Upper lobe of right lung (tissue), 1 donor: Measurements from ENCODE around the gene HMSD. TPM values are rescaled to one million over a fixed set of nuclear protein-coding genes. Genes with fewer than 3 reads are reported as not detected.

Experiments used
- ATAC-seq: fragments of 200-7000 bp; cut with Tn5 transposase; one replicate; pipeline ENCODE4 v1.9.1; 2020; ENCODE audit warnings: mild to moderate bottlenecking, moderate library complexity
- DNase-seq: peaks from one replicate; pipeline ENCODE4 v3.0.0-alpha.2; 2020
- H3K27ac ChIP-seq: fragments of 200-600 bp; one replicate; pipeline ENCODE4 v1.8.0; 2022
- H3K27me3 ChIP-seq: fragments of 200-600 bp; one replicate; pipeline ENCODE4 v1.8.0; 2022; ENCODE audit warnings: mild to moderate bottlenecking
- H3K36me3 ChIP-seq: fragments of 200-600 bp; one replicate; pipeline ENCODE4 v1.8.0; 2022
- H3K4me1 ChIP-seq: fragments of 200-600 bp; one replicate; pipeline ENCODE4 v1.8.0; 2022
- H3K4me3 ChIP-seq: fragments of 200-600 bp; one replicate; pipeline ENCODE4 v1.8.0; 2022; ENCODE audit warnings: mild to moderate bottlenecking
- H3K9me3 ChIP-seq: fragments of 200-600 bp; one replicate; pipeline ENCODE4 v1.8.0; 2022
- CTCF ChIP-seq: fragments of 200-600 bp; IDR thresholded peaks from one replicate; pipeline ENCODE4 v1.8.0; 2022; ENCODE audit warnings: antibody characterized with exemption
- intact Hi-C: fragments of 100-400 bp; cut with DNase I; formaldehyde crosslinking; loops from one replicate; pipeline ENCODE4 v1.11.0; 2022
- total RNA-seq: library from RNA; stranded (reverse); fragmentation: NEBNext Ultra II Directional; extraction: Animal tissue kit (Norgen Biotek cat#: 25700); gene quantifications from one replicate; pipeline ENCODE4 v1.2.1, GENCODE V29; 2021
- donor health status: DM: no; HTN: yes; CAD: no; lungs with severe emphysema.

Gene HMSD
- total RNA-seq, 1 donor from 2014 or later, result 2.1 TPM

- Histone ChIP-seq H3K9me3 (no peaks in the 10 kb centered on the region), H3K4me3 (no peak within 1 kb of the TSS), H3K27me3 (no peaks in the 10 kb centered on the region), H3K36me3 (no peaks in the 10 kb centered on the region), H3K4me1 (no peaks in the 10 kb centered on the region), H3K27ac (no peak within 1 kb of the TSS)
- intact Hi-C loops, result no loop called here
- ATAC-seq, result no peak
- no peak for TF ChIP-seq CTCF
- no peak for DNase-seq
Observed at GRCh38 chr18:63907664-63908063, 41.4 kb upstream of the HMSD start, which contains the start of gene SERPINB10. Gene SERPINB10, plus strand, starts transcription at chr18:63907958. Its CDS starts 7,553 bp downstream, at chr18:63915511.

GRCh38 chr18:63908858-63909257 lies 40.2 kb upstream of the HMSD start:
- H3K4me3 ChIP-seq, result no peak overlapping the region
- no peaks in the 10 kb centered on the region for H3K4me1 ChIP-seq
- no peaks in the 10 kb centered on the region for H3K27me3 ChIP-seq
- intact Hi-C loops, result no loop called here
- TF ChIP-seq CTCF, result no peak
- H3K27ac ChIP-seq, result no peak overlapping the region
- no peaks in the 10 kb centered on the region for H3K36me3 ChIP-seq
- DNase-seq (no peak), ATAC-seq (no peak)
- no peaks in the 10 kb centered on the region for H3K9me3 ChIP-seq

GRCh38 chr18:63909870-63910269 lies 39.2 kb upstream of the HMSD start:
- Histone ChIP-seq H3K4me3 (no peak overlapping the region), H3K36me3 (no peaks in the 10 kb centered on the region), H3K27me3 (no peaks in the 10 kb centered on the region), H3K27ac (no peak overlapping the region), H3K9me3 (no peaks in the 10 kb centered on the region), H3K4me1 (no peaks in the 10 kb centered on the region)
- no peak for DNase-seq
- ATAC-seq, result no peak
- intact Hi-C loops, result no loop called here
- TF ChIP-seq CTCF, result no peak

- DNase-seq (no peak), ATAC-seq (no peak)
- Histone ChIP-seq H3K27me3 (peaks cover 7% of the 10 kb centered on the region), H3K36me3 (no peaks in the 10 kb centered on the region), H3K4me3 (no peak overlapping the region), H3K4me1 (no peaks in the 10 kb centered on the region), H3K27ac (no peak overlapping the region), H3K9me3 (no peaks in the 10 kb centered on the region)
- no peak for TF ChIP-seq CTCF
- intact Hi-C loops, result no loop called here
Observed at GRCh38 chr18:63917817-63918216, 31.3 kb upstream of the HMSD start.

- intact Hi-C loops, result no loop called here
- H3K27ac ChIP-seq, result no peak overlapping the region
- H3K9me3 ChIP-seq, result no peaks in the 10 kb centered on the region
- no peak for DNase-seq
- H3K4me3 ChIP-seq, result no peak overlapping the region
- no peak for ATAC-seq
- H3K36me3 ChIP-seq, result no peaks in the 10 kb centered on the region
- no peaks in the 10 kb centered on the region for H3K4me1 ChIP-seq
- TF ChIP-seq CTCF, result no peak
- H3K27me3 ChIP-seq, result peaks cover 8% of the 10 kb centered on the region
Observed at GRCh38 chr18:63922049-63922448, 27.1 kb upstream of the HMSD start.

- intact Hi-C loops, result no loop called here
- ATAC-seq, result no peak
- H3K27ac ChIP-seq, result no peak overlapping the region
- H3K27me3 ChIP-seq, result peaks cover 8% of the 10 kb centered on the region
- H3K4me1 ChIP-seq, result no peaks in the 10 kb centered on the region
- H3K36me3 ChIP-seq, result no peaks in the 10 kb centered on the region
- no peak overlapping the region for H3K4me3 ChIP-seq
- DNase-seq, result no peak
- TF ChIP-seq CTCF, result no peak
- H3K9me3 ChIP-seq, result no peaks in the 10 kb centered on the region
Observed at GRCh38 chr18:63924551-63924950, 24.6 kb upstream of the HMSD start.
